ENCODE measurements around the gene ZBTB46. TPM values are rescaled to one million over a fixed set of nuclear protein-coding genes. Genes with fewer than 3 reads are reported as not detected.

Gene ZBTB46
- total RNA-seq, 1 donor from 2014 or later = 20.5 TPM

DNA sequence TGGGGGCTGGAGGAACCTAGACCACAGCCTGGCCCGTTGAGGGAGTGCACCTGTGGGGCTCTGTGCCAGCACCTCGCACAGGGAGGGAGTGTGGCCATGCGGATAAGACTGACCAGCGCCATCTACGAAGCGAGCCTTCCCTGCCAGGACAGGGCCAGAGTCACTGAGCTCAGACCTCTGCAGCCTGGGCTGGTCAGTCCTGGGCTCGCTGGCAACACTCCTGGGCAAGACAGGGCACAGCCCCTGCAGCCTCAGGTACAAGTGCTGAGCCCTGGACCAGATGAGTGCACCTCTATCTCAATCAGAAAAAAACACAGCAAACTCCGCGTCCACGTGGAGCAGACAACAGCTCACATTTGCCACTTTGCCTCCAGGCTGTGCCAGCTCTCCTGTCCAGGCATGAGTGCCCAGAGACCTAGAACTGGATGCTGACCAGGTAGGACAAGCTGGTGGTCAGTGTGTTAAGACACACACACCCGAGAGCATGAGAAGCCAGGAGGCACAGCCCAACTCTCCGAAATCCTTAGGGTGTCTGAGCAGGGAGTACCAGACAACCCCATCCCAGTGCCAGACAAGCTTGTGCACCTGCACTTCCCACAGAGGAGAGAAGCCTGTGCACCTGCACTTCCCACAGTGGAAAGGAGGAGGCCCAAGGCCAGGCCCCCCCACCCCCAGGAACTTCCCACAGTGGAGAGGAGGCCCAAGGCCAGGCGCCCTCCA is 128.2 kb downstream of the ZBTB46 start:
- peaks cover 30% of the 10 kb centered on the region for H3K4me1 Mint-ChIP-seq (ENCODE audit: unreplicated experiment)
- TF ChIP-seq, protein P1, sequence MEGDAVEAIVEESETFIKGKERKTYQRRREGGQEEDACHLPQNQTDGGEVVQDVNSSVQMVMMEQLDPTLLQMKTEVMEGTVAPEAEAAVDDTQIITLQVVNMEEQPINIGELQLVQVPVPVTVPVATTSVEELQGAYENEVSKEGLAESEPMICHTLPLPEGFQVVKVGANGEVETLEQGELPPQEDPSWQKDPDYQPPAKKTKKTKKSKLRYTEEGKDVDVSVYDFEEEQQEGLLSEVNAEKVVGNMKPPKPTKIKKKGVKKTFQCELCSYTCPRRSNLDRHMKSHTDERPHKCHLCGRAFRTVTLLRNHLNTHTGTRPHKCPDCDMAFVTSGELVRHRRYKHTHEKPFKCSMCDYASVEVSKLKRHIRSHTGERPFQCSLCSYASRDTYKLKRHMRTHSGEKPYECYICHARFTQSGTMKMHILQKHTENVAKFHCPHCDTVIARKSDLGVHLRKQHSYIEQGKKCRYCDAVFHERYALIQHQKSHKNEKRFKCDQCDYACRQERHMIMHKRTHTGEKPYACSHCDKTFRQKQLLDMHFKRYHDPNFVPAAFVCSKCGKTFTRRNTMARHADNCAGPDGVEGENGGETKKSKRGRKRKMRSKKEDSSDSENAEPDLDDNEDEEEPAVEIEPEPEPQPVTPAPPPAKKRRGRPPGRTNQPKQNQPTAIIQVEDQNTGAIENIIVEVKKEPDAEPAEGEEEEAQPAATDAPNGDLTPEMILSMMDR (IDR thresholded peaks at IDR 0.05) = no peak
- H3K9me3 Mint-ChIP-seq (ENCODE audit: unreplicated experiment) = no peaks in the 10 kb centered on the region
- peaks cover 6% of the 10 kb centered on the region for H3K36me3 Mint-ChIP-seq (ENCODE audit: unreplicated experiment)
- DNase-seq (ENCODE audit: extremely low spot score, unreplicated experiment) = no peak
- H3K4me3 Mint-ChIP-seq (ENCODE audit: unreplicated experiment) = no peak overlapping the region
- H3K27me3 Mint-ChIP-seq (ENCODE audit: unreplicated experiment) = no peaks in the 10 kb centered on the region
- H3K27ac Mint-ChIP-seq (ENCODE audit: unreplicated experiment) = no peak overlapping the region

DNA sequence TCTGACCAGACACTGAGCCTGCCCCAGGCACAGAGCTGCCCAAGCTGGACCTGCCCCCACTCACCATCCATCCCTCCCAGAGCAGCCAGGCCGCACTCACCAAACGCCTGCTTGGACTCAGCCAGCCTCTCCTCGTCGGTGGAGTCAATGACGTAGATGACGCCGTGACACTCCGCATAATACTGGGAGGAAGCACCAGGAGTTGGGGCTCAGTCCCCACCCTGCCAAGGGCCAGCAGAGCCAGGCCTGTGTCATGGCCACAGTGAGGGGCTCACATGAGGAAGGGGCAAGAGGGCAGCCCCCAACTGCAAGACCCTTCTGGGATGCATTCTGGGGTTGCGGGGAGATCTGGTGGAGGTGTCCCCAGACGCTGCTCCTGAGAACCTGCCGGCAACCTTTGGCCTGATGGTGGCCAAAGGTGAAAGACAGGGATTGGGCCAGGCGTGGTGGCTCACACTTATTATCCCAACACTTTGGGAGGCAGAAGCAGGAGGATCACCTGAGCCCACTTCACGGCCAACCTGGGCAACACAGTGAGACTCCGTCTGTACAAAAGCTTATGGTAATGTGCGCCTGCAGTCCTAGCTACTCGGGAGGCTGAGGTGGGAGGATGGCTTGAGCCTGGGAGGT is 128.9 kb downstream of the ZBTB46 start:
- TF ChIP-seq, protein P1 (IDR thresholded peaks at IDR 0.05) = no peak
- Mint-ChIP-seq H3K4me1 (ENCODE audit: unreplicated experiment) (peaks cover 35% of the 10 kb centered on the region), H3K4me3 (ENCODE audit: unreplicated experiment) (no peak overlapping the region), H3K9me3 (ENCODE audit: unreplicated experiment) (no peaks in the 10 kb centered on the region), H3K36me3 (ENCODE audit: unreplicated experiment) (peaks cover 6% of the 10 kb centered on the region), H3K27ac (ENCODE audit: unreplicated experiment) (no peak overlapping the region), H3K27me3 (ENCODE audit: unreplicated experiment) (no peaks in the 10 kb centered on the region)
- no peak for DNase-seq (ENCODE audit: extremely low spot score, unreplicated experiment)

DNA sequence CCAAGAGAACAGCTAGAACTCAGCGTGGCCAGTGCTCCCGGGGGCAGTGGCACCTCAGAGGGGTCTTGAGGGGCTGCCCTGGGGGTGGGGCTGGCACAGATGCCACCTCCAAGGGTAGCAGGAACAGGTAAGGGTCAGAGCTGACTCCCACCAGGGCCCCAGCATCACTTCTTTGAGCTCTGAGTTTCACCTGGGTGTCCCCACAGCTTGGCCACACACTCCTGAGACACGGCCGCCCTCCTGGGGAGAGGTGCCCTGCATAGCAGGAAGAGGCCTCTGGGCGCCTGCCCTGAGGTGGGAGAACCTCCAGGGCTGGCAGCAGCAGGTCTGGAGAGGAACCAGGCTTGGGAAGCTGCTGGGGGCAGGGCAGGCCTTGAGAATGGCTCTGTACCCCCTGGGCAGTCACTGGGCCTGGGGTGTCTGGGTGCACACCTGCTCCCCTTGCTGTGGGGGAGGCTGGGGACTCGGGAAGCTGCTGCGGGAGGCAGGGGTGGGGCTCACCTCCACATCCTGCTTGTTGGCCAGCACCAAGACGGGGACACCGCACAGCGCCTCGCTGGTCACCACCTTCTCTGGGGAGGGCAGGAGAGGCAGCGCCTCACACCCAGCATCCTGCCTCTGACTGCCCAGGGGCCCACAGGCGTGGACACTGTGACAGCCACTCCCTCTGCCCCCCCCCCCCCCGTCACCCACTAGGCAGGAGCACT is 129.6 kb downstream of the ZBTB46 start:
- Mint-ChIP-seq H3K36me3 (ENCODE audit: unreplicated experiment) (peaks cover 5% of the 10 kb centered on the region), H3K27me3 (ENCODE audit: unreplicated experiment) (no peaks in the 10 kb centered on the region), H3K4me1 (ENCODE audit: unreplicated experiment) (peaks cover 31% of the 10 kb centered on the region), H3K4me3 (ENCODE audit: unreplicated experiment) (no peak overlapping the region), H3K9me3 (ENCODE audit: unreplicated experiment) (no peaks in the 10 kb centered on the region), H3K27ac (ENCODE audit: unreplicated experiment) (peak overlapping the region; percentile 44)
- DNase-seq (ENCODE audit: extremely low spot score, unreplicated experiment) = no peak
- TF ChIP-seq, protein P1 (IDR thresholded peaks at IDR 0.05) = no peak

DNA sequence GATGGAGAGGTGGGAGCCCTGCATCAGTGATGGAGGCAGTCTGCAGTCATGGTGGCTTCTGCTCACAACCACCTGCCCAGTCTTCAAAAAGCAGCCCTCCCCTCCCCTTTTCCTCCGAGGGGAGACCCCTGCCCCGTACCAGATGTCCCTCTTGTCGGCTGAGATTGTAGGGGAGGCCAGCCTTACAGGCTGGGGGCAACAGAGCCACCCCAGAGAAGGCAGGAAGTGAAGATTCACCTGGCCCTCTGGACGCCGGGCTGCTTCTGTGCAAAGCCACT is 130.1 kb downstream of the ZBTB46 start:
- peaks cover 28% of the 10 kb centered on the region for H3K4me1 Mint-ChIP-seq (ENCODE audit: unreplicated experiment)
- H3K27ac Mint-ChIP-seq (ENCODE audit: unreplicated experiment) = peak overlapping the region; percentile 44
- H3K27me3 Mint-ChIP-seq (ENCODE audit: unreplicated experiment) = no peaks in the 10 kb centered on the region

More for the DNA sequence above, 130.1 kb downstream of the ZBTB46 start:
- TF ChIP-seq, protein P1 (IDR thresholded peaks at IDR 0.05) = no peak
- no peak for DNase-seq (ENCODE audit: extremely low spot score, unreplicated experiment)
- peaks cover 5% of the 10 kb centered on the region for H3K36me3 Mint-ChIP-seq (ENCODE audit: unreplicated experiment)
- no peak overlapping the region for H3K4me3 Mint-ChIP-seq (ENCODE audit: unreplicated experiment)
- no peaks in the 10 kb centered on the region for H3K9me3 Mint-ChIP-seq (ENCODE audit: unreplicated experiment)
